GM20000 (cell line): Measurements from ENCODE around the gene MRPL32.

Source experiments
- DNase-seq: peaks from one replicate; pipeline ENCODE4 v3.0.0; 2012; ENCODE audit warnings: low spot score
- TF ChIP-seq, protein P1 (sequence below): IDR thresholded peaks from 2 replicates; pipeline ENCODE4 v1.5.1; 2012; ENCODE audit warnings: mild to moderate bottlenecking, control low read depth; ENCODE audit errors: extremely low read depth, missing control alignments

Gene MRPL32

DNA sequence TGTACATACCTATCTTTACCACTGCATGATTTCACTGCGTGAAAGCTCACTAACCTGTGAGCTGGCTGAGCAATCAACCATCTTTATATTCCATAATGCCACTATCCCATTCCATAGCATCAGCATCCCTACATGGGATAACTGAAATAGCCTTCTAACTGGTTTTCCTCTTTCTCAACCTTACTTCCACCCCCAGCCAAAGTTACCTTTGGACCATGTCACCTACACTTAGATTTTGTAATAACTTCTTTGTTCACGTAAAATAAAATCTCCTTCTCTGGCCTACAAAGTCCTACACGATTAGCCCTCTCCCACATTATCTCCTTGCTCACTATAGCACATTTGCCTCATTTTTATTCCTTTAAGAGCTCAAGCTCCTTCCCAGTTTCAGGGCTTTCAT lies 2.7 kb upstream of the MRPL32 start:
- TF ChIP-seq, protein P1, sequence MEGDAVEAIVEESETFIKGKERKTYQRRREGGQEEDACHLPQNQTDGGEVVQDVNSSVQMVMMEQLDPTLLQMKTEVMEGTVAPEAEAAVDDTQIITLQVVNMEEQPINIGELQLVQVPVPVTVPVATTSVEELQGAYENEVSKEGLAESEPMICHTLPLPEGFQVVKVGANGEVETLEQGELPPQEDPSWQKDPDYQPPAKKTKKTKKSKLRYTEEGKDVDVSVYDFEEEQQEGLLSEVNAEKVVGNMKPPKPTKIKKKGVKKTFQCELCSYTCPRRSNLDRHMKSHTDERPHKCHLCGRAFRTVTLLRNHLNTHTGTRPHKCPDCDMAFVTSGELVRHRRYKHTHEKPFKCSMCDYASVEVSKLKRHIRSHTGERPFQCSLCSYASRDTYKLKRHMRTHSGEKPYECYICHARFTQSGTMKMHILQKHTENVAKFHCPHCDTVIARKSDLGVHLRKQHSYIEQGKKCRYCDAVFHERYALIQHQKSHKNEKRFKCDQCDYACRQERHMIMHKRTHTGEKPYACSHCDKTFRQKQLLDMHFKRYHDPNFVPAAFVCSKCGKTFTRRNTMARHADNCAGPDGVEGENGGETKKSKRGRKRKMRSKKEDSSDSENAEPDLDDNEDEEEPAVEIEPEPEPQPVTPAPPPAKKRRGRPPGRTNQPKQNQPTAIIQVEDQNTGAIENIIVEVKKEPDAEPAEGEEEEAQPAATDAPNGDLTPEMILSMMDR, result no peak

DNA sequence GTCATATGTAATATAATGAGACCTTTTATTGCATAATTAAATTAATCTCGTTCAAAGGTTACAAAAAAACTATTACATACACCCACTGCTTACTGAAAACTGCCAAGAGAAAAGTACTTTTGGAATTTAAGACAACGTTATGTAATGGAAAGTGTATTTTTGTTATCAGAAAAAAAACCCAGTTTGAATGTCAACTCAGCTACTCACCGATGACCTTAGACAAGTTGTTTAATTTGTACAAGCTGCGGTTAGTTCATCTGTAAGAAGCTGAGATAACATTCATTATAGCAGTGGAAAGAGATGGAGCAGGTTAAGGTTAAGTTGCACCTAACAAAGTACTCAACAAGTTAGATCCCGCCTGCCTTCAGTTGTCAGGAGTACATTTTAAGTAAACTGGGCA lies 1.3 kb upstream of the MRPL32 start:
- no peak for DNase-seq
- TF ChIP-seq, protein P1, result no peak

More for the DNA sequence above, 2.7 kb upstream of the MRPL32 start:
- no peak for DNase-seq

DNA sequence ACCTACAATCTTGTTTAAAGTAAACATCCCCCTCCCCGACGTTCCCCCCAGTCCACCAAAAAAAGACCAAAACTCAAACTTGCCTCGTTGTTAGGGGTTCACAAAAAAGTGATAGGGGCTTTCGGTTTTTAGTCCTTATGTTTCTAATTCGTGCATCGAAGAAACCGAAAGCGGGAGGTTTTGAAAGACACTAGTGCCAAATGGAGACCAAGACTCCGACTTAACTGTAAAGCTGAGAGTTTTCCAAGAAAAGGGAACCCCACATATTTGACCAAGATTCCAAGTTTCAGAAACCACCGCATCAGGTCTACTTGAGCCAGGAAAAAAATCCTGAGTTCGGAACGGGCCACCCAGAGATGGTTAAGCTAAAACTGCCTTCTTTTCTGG lies 736 bp upstream of the MRPL32 start:
- DNase-seq, result no peak
- TF ChIP-seq, protein P1, result no peak

DNA sequence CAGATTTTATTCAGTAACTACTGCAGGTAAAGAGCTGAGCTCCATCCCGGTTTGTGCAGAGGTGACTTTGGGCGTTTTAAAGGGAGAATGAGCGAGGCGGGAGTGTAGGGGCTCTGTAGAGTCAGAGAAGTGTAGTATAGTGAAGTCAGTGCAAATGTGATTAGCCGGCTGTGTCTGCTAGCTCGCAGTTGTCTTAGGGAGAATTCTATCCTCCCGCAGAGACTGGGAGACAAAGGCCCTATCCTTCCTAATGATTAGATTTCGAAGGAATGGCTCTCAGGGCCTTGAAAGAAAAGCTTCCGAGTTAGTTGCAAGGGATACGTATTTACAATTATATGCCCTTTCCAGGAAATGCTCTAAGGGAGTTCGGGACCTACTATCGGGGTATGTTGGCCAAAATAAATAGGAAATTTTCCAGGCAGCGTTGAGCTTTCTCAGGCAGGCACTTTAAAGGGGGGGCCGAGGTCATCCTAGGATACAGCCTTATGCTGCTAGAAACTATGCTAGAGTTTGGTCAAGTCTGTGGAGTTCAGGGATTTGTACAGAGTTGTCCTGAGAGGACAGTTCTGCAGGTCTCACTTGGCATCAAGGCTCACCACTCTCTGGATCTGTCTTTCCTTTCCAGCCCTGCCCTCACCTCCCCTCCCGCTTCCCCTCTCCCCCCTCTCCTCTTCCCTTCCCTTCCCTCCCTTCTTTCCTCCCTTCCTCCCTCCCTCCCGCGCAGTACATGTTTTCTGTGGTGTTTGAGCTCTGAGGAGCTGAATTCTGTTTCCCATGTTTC lies 825 bp downstream of the MRPL32 start:
- DNase-seq, result no peak

DNA sequence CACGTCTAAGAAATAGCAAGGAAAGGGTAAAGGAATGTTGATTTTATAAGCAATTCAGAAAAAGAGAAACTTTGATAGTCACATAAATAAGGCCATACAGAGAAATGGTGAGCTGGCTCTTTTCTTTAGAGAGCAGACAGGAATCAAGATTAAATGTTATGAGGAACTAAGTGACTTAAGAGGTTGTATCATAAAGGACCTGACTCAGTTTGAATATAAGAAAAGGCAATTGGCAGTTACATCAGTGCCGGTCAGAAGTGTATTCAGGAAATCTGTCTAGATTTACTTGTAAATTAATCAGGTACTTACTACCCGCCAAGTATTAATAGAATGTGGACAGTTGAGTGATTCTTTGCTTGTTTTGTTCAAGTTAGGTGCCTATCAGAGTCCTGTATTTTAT lies 2.1 kb downstream of the MRPL32 start:
- DNase-seq, result no peak
- TF ChIP-seq, protein P1, result no peak

More for the DNA sequence above, 825 bp downstream of the MRPL32 start:
- TF ChIP-seq, protein P1, result no peak

DNA sequence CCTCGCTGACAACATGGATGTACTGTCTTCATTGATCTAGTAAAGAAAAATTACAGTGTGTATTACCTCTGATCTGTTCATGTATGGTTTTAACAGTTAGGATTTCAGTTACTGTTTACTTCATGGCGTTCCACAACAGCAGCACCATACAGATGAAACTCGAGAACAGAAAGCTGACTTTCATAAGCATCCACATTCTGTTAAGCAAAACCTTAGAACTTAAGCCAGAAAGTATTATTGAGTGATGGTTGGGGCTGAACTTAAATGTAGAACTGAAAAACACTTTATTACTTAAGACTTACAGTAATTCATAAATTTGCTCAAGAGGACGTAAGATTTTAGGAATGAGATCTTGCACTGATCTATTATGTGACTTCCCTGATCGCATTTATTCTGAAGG lies 3.7 kb downstream of the MRPL32 start:
- DNase-seq, result no peak
- TF ChIP-seq, protein P1, result no peak

DNA sequence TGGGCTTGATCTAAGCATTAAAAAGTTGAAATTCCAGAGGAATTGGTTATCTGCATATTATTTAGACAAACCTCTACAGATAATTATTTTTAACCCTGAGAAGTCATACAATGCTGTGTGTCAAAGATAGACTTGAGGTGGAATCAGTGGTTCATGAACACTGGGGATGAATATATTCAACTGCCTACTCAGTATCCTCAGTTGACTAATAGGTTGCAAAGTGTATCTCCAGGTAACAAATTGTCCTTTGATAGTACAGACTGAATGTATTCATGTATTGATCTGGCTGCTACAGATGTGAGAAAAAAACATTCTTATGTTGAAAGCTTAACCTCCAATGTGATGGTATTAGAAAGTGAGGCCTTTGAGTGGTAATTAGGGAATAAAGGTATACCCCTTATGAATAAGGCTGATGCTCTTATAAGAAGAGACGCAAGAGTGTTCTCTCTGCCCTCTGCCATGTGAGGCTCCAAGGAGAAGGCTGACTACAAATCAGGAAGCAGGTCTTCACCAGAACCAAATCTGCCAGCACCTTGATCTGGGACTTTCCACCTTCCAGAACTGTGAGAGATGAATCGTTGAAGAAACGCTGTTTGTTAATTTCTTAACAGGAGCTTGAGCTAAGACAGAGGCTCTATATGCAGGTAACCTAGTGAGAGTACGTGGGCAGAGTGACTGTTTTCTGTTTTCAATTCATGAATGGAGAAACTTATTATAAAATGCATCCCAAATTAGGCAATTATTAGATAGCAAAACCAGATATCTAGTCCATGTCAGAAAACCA lies 7.5 kb downstream of the MRPL32 start:
- TF ChIP-seq, protein P1, result no peak
- no peak for DNase-seq
